Subcutaneous abdominal adipose tissue (tissue), 5 donors: ENCODE data around the gene ACTN1.

Experiments used
- H3K27ac ChIP-seq: one replicate; pipeline ENCODE4 v1.7.0; 2013; ENCODE audit warnings: low read depth, mild to moderate bottlenecking, inconsistent platforms, low read length, moderate library complexity
- H3K27me3 ChIP-seq, 5 donors: one replicate each; pipeline ENCODE4 v1.7.0; 2013; ENCODE audit warnings: low read length in 5 of 5, inconsistent platforms in 1 of 5; ENCODE audit not compliant: control insufficient read depth in 5 of 5, insufficient read depth in 4 of 5
- H3K36me3 ChIP-seq, 5 donors: one replicate each; pipeline ENCODE4 v1.7.0; 2013; ENCODE audit warnings: low read length in 5 of 5; ENCODE audit not compliant: control insufficient read depth in 5 of 5, insufficient read depth in 5 of 5
- H3K4me1 ChIP-seq, 5 donors: one replicate each; pipeline ENCODE4 v1.7.0; 2013; ENCODE audit warnings: low read length in 5 of 5, mild to moderate bottlenecking in 3 of 5, moderate library complexity in 1 of 5; ENCODE audit not compliant: control insufficient read depth in 5 of 5, insufficient read depth in 5 of 5
- H3K4me3 ChIP-seq, 5 donors: one replicate each; pipeline ENCODE4 v1.7.0; 2013; ENCODE audit warnings: low read length in 5 of 5, low read depth in 1 of 5
- H3K9ac ChIP-seq, 5 donors: one replicate each; pipeline ENCODE4 v1.7.0; 2013; ENCODE audit warnings: low read length in 5 of 5, mild to moderate bottlenecking in 4 of 5, moderate library complexity in 3 of 5
- H3K9me3 ChIP-seq, 5 donors: one replicate each; pipeline ENCODE4 v1.7.0; 2013; ENCODE audit warnings: low read length in 5 of 5; ENCODE audit not compliant: control insufficient read depth in 5 of 5
- donor health status: healthy.
- donor health status: healthy.
- donor health status: healthy.
- donor health status: healthy.
- donor health status: healthy.

Gene ACTN1

DNA sequence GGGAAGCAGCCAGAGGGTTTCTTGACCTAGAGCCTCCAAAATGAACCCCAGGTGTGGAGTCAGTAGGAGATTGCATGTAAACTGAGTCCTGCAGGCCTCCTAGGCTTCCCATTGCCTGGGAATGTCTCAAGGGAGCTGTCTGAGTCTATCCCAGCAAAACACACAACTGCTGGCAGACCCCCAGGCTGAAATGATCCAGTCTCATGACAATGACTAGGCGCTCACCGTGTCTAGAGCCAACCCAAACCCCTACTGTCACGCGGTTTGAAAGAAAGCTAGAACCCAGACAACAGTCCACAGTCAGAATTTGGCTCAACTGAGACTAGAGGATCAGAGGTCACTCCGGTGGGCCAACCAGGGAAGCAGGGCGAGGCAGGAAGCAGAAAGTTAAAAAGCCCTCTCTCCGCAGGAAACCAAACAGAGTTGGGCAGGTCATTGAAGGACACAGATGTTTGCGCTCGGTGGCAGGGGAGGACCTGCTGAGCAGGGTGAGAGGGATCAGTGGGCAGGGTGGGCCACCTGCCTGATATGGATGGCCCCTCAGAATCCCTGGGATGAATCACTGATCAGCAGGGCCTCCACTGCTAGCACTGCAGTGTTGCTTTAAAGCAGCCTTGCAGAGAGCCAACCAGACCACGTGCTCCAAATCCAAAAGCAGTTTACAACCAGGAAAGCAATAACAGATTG is 23.8 kb downstream of the ACTN1 start:
- Histone ChIP-seq H3K36me3 (peaks cover 0 to 7% (median 2%) of the 10 kb centered on the region in 5 donors), H3K9ac (peak overlapping the region in 2 of 5 donors; percentile 35 to 40), H3K27me3 (no peaks in the 10 kb centered on the region), H3K4me3 (peak overlapping the region in 1 of 5 donors; percentile 1), H3K4me1 (peaks cover 26 to 76% (median 74%) of the 10 kb centered on the region in 5 donors), H3K27ac (peak overlapping the region; percentile 74), H3K9me3 (no peaks in the 10 kb centered on the region)

DNA sequence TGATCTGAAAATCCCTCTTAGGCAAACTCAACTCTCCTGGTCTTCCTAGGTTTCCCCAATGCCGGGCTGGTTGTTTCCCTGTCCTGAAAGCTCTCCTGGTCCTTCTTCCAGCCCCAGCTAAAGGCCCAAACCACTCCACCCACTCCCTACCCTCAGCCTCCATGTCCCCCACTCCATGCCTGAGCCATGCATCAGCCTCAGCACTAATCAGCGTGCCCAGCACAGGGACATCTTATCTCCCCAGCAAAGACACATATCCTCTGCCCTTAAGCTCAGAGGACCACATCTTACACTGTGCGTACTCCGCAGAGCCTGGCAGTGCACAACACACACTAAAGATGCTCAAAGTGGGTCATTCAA is 25.9 kb downstream of the ACTN1 start:
- Histone ChIP-seq H3K27ac (peak overlapping the region; percentile 89), H3K4me1 (peaks cover 30 to 79% (median 76%) of the 10 kb centered on the region in 5 donors), H3K9ac (peak overlapping the region in 3 of 5 donors; percentile 54 to 62 (median 58)), H3K9me3 (no peaks in the 10 kb centered on the region), H3K36me3 (peaks cover 0 to 7% (median 2%) of the 10 kb centered on the region in 5 donors), H3K4me3 (no peak overlapping the region), H3K27me3 (no peaks in the 10 kb centered on the region)

DNA sequence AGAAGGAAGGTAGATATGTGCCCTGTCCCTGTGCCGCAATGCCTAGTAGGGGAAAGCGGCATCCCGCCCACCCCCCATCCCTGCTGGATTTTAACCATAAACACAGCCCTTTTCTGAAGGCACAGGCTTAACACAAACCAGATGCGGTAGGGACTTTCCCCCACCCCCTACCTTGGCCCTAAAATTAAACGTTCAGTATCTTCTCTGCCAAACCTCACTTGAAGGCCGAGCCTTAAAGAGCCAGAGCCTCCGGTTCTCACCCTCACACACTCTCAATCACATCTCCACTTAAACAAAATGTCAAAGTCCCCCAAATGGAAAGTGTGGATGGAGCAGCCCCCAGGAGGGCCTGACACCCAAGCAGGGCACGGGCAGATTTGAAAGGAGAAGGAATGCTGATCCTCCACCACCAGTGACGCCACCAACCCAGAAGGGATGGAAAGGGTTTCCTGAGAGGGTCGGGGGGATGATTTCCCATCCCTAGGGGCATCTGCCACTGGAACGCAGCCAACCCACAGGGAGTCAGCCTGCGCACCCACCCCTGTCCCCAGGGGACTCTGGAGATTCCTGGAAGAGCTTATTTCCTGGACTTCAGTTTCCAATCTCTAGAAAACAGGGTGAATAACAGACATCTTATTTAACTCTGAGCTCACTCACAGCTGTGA is 26.4 kb downstream of the ACTN1 start:
- Histone ChIP-seq H3K27ac (peak overlapping the region; percentile 89), H3K4me3 (peak overlapping the region in 3 of 5 donors; percentile 3 to 36 (median 31))

DNA sequence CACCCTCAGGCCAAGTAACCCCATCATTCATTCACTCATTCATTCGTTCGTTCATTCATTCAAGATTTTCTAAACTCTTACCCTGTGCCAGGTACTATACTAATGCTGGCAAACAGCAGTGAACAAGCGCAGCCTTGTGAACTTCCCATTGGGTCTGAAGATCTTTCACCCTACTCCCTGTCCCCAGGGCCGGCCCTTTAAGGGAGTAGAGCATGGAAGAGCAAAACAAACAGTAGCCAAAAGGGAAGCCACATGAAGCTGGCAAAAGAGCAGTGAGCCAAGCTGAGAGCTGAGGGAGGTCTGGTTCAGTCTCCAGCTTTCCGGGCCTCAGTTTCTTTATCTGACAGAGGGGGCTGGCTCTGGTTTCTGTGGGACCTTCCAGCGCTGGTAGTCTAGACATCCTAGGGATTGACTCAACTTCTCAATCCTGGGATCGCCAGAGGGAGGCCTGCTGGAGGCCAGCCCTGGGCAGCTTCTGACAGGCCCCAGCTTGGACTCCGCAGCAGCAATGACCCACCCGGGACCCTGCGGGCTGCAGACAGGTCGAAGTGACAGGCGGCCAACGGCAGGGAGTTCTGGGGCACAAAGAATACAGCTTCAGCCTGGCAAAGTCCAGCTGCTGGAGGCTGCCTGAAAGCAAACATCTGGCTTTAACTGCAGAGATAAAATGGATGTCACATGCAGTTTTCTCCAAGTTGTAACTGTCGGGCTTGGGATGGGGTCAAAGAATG is 27.1 kb downstream of the ACTN1 start:
- H3K9me3 ChIP-seq, result no peaks in the 10 kb centered on the region
- H3K36me3 ChIP-seq, result peaks cover 0 to under 1% (median 0%) of the 10 kb centered on the region in 5 donors
- H3K27ac ChIP-seq, result peak overlapping the region; percentile 89
- peak overlapping the region in 3 of 5 donors; percentile 8 to 42 (median 31) for H3K4me3 ChIP-seq
- H3K27me3 ChIP-seq, result no peaks in the 10 kb centered on the region
- peaks cover 37 to 82% (median 79%) of the 10 kb centered on the region in 5 donors for H3K4me1 ChIP-seq
- H3K9ac ChIP-seq, result peak overlapping the region in 3 of 5 donors; percentile 7 to 58 (median 54)

More for the DNA sequence above, 26.4 kb downstream of the ACTN1 start:
- Histone ChIP-seq H3K27me3 (no peaks in the 10 kb centered on the region), H3K36me3 (peaks cover 0 to 7% (median 2%) of the 10 kb centered on the region in 5 donors), H3K9me3 (no peaks in the 10 kb centered on the region), H3K4me1 (peaks cover 33 to 79% (median 76%) of the 10 kb centered on the region in 5 donors), H3K9ac (peak overlapping the region in 4 of 5 donors; percentile 7 to 58 (median 49))

DNA sequence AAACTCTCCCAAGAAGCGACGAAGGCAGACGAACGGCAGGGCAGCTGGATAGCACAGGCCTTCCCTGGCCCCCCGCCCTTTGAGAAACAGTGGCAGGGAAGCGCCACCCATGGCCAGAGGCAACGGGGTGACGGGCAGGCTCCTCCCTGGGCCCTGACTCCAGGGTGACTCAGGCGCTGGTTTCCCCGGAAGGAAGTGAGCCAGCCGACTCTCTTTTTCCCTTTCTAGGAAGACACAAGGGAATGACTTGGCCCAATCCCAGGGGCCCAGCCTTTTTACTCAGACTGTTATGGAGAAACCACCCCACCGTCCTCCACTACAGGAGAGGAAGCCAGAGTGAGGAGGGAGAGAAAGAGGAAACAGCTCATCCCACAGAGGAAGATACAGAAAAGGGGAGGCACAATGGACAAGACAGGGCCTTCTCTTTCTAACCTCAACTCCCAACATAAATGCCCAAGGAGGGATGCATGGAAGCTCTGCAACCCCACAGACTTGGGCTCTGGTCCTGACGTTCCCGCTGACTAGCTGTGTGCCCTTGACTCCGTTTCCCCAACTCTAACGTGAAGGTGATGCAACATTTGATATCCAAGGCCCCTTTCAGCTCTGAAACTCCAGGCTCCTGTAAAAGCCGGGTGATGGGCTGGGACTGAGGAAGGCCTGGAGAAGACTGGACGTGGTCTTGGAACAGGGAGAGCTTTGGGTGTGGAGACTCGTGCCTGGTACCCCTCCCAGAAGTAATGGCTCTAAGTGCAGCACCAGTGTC is 27.9 kb downstream of the ACTN1 start:
- Histone ChIP-seq H3K27ac (peak overlapping the region; percentile 89), H3K9ac (peak overlapping the region in 3 of 5 donors; percentile 60 to 81 (median 63)), H3K4me1 (peaks cover 37 to 81% (median 76%) of the 10 kb centered on the region in 5 donors), H3K4me3 (peak overlapping the region in 3 of 5 donors; percentile 8 to 43 (median 42)), H3K36me3 (no peaks in the 10 kb centered on the region), H3K9me3 (no peaks in the 10 kb centered on the region), H3K27me3 (no peaks in the 10 kb centered on the region)

DNA sequence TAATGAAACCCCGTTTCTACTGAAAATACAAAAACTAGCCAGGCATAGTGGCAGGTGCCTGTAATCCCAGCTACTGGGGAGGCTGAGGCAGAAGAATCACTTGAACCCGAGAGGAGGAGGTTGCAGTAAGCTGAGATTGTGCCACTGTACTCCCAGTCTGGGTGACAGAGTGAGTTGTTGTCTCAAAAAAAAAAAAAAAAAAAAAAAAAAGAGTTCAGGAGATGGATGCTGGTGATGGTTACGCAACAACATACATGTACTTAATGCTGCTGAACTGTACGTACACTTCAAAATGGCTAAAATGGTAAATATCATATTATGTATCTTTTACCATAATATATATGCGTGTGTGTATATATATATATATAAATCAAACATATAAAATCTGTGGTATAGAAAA is 29.0 kb downstream of the ACTN1 start:
- H3K4me1 ChIP-seq, result peaks cover 31 to 81% (median 73%) of the 10 kb centered on the region in 5 donors
- no peaks in the 10 kb centered on the region for H3K27me3 ChIP-seq
- H3K27ac ChIP-seq, result peak overlapping the region; percentile 71
- no peak overlapping the region for H3K4me3 ChIP-seq
- H3K36me3 ChIP-seq, result no peaks in the 10 kb centered on the region
- H3K9me3 ChIP-seq, result no peaks in the 10 kb centered on the region
- H3K9ac ChIP-seq, result no peak overlapping the region

DNA sequence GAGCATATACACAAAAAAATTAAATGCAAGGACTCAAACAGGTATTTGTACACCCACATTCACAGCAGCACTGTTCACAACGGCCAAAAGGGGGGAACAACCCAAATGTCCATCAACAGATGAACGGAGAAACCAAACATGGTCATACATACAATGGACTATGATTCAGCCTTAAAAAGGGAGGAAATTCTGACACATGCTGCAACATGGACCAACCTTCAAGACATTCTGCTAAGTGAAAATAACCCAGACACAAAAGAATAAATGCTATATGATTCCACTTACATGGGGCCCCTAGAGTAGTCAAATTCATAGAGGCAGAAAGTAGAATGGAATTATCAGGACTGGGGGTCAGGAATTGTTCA is 29.5 kb downstream of the ACTN1 start:
- H3K4me1 ChIP-seq, result peaks cover 28 to 82% (median 71%) of the 10 kb centered on the region in 5 donors
- H3K27me3 ChIP-seq, result no peaks in the 10 kb centered on the region
- no peak overlapping the region for H3K4me3 ChIP-seq
- peak overlapping the region; percentile 71 for H3K27ac ChIP-seq
- no peaks in the 10 kb centered on the region for H3K36me3 ChIP-seq
- H3K9ac ChIP-seq, result peak overlapping the region in 2 of 5 donors; percentile 37 to 57
- no peaks in the 10 kb centered on the region for H3K9me3 ChIP-seq

DNA sequence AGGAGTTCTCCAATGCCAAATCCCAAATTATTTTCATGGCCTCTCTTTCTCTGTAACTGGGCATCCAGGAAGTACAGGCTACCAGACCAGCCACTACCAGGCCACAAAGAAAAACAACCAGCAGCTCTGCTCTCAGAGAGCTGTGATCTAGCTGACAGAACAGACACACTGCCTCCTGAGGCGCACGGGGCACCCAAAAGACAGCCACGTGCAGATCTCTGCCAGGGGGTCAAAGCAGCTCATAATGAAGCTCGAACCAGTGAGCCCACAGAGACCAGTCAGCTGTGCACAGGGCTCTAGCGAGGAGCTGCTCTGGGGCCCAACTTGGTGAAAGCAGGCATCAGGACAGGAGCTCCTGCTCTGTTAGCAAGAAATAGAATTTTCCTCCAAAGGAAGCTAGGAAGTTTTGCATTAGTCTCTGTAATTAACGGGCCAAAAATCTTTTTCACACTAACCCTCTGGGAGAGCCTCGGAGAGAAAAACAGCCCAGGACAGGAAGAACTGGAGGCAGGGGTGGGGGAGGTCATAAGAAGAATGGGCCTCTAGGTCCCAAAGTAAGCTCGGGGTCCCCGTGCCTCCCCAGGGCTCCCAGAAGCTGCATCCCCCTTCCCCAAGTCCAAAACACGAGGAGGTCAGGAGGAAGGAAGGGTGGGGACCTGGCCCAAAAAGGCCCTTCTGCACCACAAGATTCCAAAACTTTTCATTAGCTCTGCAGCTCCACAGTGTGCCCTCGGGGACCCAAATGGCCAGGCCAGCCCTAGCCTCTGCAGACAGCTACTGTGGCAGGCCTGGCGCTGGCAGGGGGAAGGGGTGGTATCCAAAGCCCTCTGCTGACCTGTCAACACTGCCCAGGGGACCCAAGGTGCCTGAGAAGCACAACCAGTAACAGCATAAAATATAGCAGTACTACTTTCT is 30.2 kb downstream of the ACTN1 start:
- H3K27me3 ChIP-seq, result no peaks in the 10 kb centered on the region
- peaks cover 28 to 88% (median 75%) of the 10 kb centered on the region in 5 donors for H3K4me1 ChIP-seq
- no peaks in the 10 kb centered on the region for H3K36me3 ChIP-seq
- peak overlapping the region; percentile 71 for H3K27ac ChIP-seq
- no peaks in the 10 kb centered on the region for H3K9me3 ChIP-seq
- peak overlapping the region in 3 of 5 donors; percentile 37 to 60 (median 57) for H3K9ac ChIP-seq
- H3K4me3 ChIP-seq, result peak overlapping the region in 1 of 5 donors; percentile 23

DNA sequence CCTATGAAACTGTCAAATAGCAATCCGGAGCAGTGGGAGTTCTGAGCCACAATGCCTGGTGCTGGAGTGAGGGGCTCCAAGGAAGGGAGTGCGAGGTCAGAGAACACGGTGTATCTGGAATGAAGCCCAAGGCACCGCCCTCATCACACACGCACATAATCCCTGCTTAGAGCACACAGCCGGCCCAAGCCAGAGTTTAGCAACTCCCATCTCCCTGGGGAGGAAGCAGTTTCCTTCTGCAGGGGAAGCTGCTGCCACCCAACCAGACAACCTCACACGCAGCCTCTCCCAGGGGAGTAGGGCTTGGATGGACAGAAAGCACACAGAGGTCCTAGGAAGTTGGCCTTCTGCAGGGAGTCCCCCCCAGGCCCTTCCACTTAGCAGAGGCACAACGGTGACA is 31.3 kb downstream of the ACTN1 start:
- H3K27me3 ChIP-seq, result no peaks in the 10 kb centered on the region
- H3K9me3 ChIP-seq, result no peaks in the 10 kb centered on the region
- peak overlapping the region in 3 of 5 donors; percentile 4 to 43 (median 35) for H3K4me3 ChIP-seq
- H3K4me1 ChIP-seq, result peaks cover 23 to 92% (median 77%) of the 10 kb centered on the region in 5 donors
- H3K27ac ChIP-seq, result peak overlapping the region; percentile 71
- no peaks in the 10 kb centered on the region for H3K36me3 ChIP-seq
- no peak overlapping the region for H3K9ac ChIP-seq
